ENCODE data around the gene RICTOR. TPM values are rescaled to one million over a fixed set of nuclear protein-coding genes. Genes with fewer than 3 reads are reported as not detected.

The RICTOR gene
- 10 to 100 TPM; 24.0 to 46.1 (median 31.9) TPM for total RNA-seq

GRCh38 chr5:39074017-39074814 lies at the start of gene RICTOR:
Gene RICTOR, minus strand, starts transcription at chr5:39074399. Its CDS starts 22 bp downstream, at chr5:39074377.
- TF ChIP-seq EP300 (IDR thresholded peaks at IDR 0.05) (no peak), POLR2A (IDR thresholded peaks at IDR 0.05) (peak; percentile 29 to 66), POLR2AphosphoS5 (IDR thresholded peaks at IDR 0.05) (peak; percentile 82), CTCF (IDR thresholded peaks at IDR 0.05) (no peak)
- no peaks in the 10 kb centered on the region for H3K27me3 ChIP-seq
- peak within 1 kb of the TSS; percentile 85 to 87 for H3K4me3 ChIP-seq
- WGBS, 2 donors (ENCODE audit: low coverage in 1 of 2): 0% methylated on average over 2 of the region's 94 CpGs; no CpG with 5 or more reads in 1 of the 2 donors
- no peaks in the 10 kb centered on the region for H3K9me3 ChIP-seq
- peak; percentile 94 for ATAC-seq
- peak within 1 kb of the TSS; percentile 91 to 98 (median 96) for H3K27ac ChIP-seq
- H3K4me1 ChIP-seq: peaks cover 5 to 56% (median 12%) of the 10 kb centered on the region in 3 donors
- no peaks in the 10 kb centered on the region for H3K36me3 ChIP-seq

GRCh38 chr5:39121922-39122321 lies 47.7 kb upstream of the RICTOR start:
- H3K36me3 ChIP-seq: no peaks in the 10 kb centered on the region
- H3K4me1 ChIP-seq: no peaks in the 10 kb centered on the region
- 69 to 85% methylated on average over 2 of the region's 2 CpGs for WGBS, 2 donors (ENCODE audit: low coverage in 1 of 2)
- no peak for TF ChIP-seq CTCF (IDR thresholded peaks at IDR 0.05)
- TF ChIP-seq EP300 (IDR thresholded peaks at IDR 0.05): no peak
- no peak for TF ChIP-seq POLR2AphosphoS5 (IDR thresholded peaks at IDR 0.05)
- no peak for TF ChIP-seq POLR2A (IDR thresholded peaks at IDR 0.05)
- H3K27me3 ChIP-seq: no peaks in the 10 kb centered on the region
- no peak overlapping the region for H3K27ac ChIP-seq
- H3K9me3 ChIP-seq: no peaks in the 10 kb centered on the region
- no peak overlapping the region for H3K4me3 ChIP-seq
- no peak for ATAC-seq

- no peak for ATAC-seq
- H3K36me3 ChIP-seq: no peaks in the 10 kb centered on the region
- H3K27ac ChIP-seq: no peak overlapping the region
- 83% methylated on average over 1 of the region's 1 CpG for WGBS, 2 donors (ENCODE audit: low coverage in 1 of 2)
- no peak overlapping the region for H3K4me3 ChIP-seq
- no peaks in the 10 kb centered on the region for H3K9me3 ChIP-seq
- no peaks in the 10 kb centered on the region for H3K27me3 ChIP-seq
- H3K4me1 ChIP-seq: no peaks in the 10 kb centered on the region
- TF ChIP-seq POLR2AphosphoS5 (IDR thresholded peaks at IDR 0.05): no peak
- no peak for TF ChIP-seq CTCF (IDR thresholded peaks at IDR 0.05)
- TF ChIP-seq EP300 (IDR thresholded peaks at IDR 0.05): no peak
- no peak for TF ChIP-seq POLR2A (IDR thresholded peaks at IDR 0.05)
Observed at GRCh38 chr5:39121315-39121714, 47.1 kb upstream of the RICTOR start.

- no peaks in the 10 kb centered on the region for H3K27me3 ChIP-seq
- WGBS, 2 donors (ENCODE audit: low coverage in 1 of 2): 70 to 83% methylated on average over 1 of the region's 1 CpG
- H3K27ac ChIP-seq: no peak overlapping the region
- no peak for ATAC-seq
- H3K4me1 ChIP-seq: no peaks in the 10 kb centered on the region
- TF ChIP-seq CTCF (IDR thresholded peaks at IDR 0.05) (no peak), POLR2A (IDR thresholded peaks at IDR 0.05) (no peak), POLR2AphosphoS5 (IDR thresholded peaks at IDR 0.05) (no peak), EP300 (IDR thresholded peaks at IDR 0.05) (no peak)
- H3K4me3 ChIP-seq: no peak overlapping the region
- H3K36me3 ChIP-seq: no peaks in the 10 kb centered on the region
- H3K9me3 ChIP-seq: no peaks in the 10 kb centered on the region
Observed at GRCh38 chr5:39120052-39120420, 45.8 kb upstream of the RICTOR start.
